Measurements from ENCODE around the gene USP5.
"Not testable (repeated sequence)": the region's sequence is repeated elsewhere in the genome, so short reads cannot be mapped to it uniquely, and the experiment has no call there.

DNA sequence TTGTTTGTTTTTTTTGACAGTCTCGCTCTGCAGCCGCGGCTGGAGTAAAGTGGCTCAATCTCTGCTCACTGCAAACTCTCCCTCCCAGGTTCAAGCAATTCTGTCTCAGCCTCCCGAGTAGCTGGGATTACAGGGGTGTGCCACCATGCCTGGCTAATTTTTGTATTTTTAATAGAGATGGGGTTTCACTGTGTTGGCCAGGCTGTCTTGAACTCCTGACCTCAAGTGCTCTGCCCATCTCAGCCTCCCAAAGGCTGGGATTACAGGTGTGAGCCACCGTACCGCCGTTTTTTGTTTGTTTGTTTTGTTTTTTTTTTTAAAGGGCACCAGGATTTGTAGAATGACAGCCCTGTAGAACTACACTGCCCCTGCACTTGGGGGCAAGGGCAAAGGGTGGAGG lies 36.8 kb downstream of the USP5 start:
- TF ChIP-seq POLR2A (IDR thresholded peaks at IDR 0.05; ENCODE audit: extremely low read depth, insufficient read length): not testable (repeated sequence)
- TF ChIP-seq, protein P1, sequence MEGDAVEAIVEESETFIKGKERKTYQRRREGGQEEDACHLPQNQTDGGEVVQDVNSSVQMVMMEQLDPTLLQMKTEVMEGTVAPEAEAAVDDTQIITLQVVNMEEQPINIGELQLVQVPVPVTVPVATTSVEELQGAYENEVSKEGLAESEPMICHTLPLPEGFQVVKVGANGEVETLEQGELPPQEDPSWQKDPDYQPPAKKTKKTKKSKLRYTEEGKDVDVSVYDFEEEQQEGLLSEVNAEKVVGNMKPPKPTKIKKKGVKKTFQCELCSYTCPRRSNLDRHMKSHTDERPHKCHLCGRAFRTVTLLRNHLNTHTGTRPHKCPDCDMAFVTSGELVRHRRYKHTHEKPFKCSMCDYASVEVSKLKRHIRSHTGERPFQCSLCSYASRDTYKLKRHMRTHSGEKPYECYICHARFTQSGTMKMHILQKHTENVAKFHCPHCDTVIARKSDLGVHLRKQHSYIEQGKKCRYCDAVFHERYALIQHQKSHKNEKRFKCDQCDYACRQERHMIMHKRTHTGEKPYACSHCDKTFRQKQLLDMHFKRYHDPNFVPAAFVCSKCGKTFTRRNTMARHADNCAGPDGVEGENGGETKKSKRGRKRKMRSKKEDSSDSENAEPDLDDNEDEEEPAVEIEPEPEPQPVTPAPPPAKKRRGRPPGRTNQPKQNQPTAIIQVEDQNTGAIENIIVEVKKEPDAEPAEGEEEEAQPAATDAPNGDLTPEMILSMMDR (IDR thresholded peaks at IDR 0.05; ENCODE audit: low read depth, low read length): not testable (repeated sequence)
- TF ChIP-seq, protein P2, sequence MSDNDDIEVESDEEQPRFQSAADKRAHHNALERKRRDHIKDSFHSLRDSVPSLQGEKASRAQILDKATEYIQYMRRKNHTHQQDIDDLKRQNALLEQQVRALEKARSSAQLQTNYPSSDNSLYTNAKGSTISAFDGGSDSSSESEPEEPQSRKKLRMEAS (IDR thresholded peaks at IDR 0.05; ENCODE audit: low read depth, low read length): not testable (repeated sequence)

Measured in NB4 (cell line).